Measurements from ENCODE around the gene CREB5.

Gene CREB5

DNA sequence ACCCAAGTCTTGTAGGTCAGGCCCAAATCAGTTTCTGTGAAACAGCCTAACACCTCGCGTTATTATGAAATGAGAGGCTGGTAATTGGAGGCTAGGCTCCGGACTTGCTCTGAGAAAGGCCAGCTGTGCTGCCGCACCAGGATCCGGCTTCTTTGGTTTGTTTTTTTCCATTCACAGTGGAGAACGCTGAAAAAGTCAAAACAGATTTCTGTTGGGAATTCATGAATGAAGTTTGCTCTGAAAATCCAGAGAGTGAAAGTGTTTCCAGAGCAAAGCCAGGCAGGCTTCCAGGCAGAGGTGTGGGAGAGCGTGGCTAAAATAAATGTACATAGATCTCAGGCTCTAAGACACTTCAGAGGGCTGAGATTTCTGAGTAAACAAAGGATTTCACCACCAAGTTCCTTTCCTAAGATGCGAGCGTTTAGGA, 305.8 kb downstream of the CREB5 start:
- DNase-seq (ENCODE audit: insufficient read length, low spot score), result no peak
- TF ChIP-seq CTCF (IDR thresholded peaks at IDR 0.05; ENCODE audit: insufficient read depth, missing control alignments), result no peak
- no peak for FAIRE-seq

DNA sequence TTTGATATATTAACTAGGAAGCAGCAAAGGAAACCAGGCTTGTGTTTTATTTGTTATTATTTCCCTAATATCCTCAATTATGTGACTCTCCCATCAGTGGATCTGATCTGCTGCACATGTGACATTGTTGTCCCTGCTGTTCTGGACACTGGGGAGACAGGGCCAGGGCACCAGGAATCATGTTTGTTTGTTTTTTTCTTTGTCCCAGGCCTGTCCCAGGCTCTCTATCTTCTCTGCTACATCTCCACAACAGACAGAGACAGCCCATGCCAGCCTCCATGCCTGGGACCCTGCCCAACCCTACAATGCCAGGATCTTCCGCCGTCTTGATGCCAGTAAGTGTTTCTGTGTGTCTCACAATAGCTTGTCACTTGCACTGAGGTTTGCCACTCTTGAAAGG, 306.2 kb downstream of the CREB5 start:
- FAIRE-seq (no peak), DNase-seq (ENCODE audit: insufficient read length, low spot score) (no peak)
- no peak for TF ChIP-seq CTCF (IDR thresholded peaks at IDR 0.05; ENCODE audit: insufficient read depth, missing control alignments)

GRCh38 chr7:28722684-28723083, 310.4 kb downstream of the CREB5 start:
- TF ChIP-seq CTCF (IDR thresholded peaks at IDR 0.05; ENCODE audit: insufficient read depth, missing control alignments), result no peak
- no peak for DNase-seq (ENCODE audit: insufficient read length, low spot score)
- FAIRE-seq, result no peak

DNA sequence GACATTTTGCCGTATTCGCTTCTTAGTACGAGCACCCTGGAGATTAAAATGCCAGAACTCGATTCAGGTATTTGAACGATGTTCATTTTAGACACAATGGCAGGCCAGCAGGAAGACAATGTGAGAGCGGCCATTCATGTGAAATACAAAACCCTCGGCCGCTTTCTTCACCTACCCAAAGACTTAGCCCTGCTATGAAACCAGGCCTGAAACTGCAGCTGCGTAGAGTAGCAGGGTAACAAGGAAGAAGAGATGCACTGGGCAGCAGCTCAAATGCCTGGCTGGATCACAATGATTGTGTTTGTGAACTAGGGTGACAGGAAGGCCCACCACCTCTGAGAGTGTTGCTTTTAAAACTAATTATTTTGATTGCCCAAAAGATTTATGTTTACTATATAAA, 311.0 kb downstream of the CREB5 start:
- no peak for TF ChIP-seq CTCF (IDR thresholded peaks at IDR 0.05; ENCODE audit: insufficient read depth, missing control alignments)
- FAIRE-seq (no peak), DNase-seq (ENCODE audit: insufficient read length, low spot score) (no peak)

DNA sequence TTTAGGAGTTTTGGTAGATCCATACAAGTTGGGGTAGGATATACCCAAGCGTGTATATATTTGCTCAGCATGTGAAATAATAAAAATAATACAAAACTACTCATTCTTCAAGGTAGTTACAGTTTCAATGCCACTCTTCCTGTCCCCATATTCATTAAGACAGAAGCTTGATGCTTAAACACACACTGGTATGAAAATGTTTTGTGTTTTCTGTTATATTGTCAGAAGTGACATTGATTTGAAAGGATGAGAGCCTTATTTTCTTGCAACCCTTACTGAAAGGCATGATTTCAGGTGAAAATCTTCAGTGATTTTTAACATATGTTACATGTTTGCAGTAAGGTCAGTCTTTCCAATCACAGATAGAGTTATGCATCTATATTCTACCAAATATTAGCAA, 312.2 kb downstream of the CREB5 start:
- FAIRE-seq (no peak), DNase-seq (ENCODE audit: insufficient read length, low spot score) (no peak)
- no peak for TF ChIP-seq CTCF (IDR thresholded peaks at IDR 0.05; ENCODE audit: insufficient read depth, missing control alignments)

DNA sequence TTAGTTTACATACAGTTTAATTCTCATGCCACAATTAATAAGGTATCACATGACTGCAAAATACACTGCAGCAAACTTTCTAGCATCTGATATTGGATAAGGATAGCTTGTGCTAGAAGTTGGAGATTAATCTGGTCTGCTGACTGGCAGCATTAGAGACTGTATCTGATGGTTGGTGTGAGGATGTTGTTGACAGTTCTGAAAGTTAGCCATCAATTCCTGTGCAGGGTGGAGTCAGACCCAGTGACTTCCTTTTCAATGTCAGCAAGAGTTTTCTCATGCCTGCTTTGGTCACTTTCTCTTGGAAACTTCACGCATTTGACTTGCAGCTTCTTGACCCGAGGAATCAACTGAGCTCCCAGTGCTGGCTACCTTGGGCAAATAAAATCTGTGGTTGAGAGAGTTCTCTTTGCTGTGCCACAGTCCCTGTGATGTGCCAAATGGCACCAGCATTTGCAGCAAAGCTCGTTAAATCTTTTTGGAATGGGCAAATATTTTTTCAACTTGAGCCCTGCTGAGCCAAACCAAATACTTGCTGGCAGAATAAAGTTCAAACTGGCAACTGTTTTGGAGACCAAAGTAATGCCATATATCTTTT, 312.8 kb downstream of the CREB5 start:
- DNase-seq (ENCODE audit: insufficient read length, low spot score) (no peak), FAIRE-seq (no peak)
- TF ChIP-seq CTCF (IDR thresholded peaks at IDR 0.05; ENCODE audit: insufficient read depth, missing control alignments), result no peak

DNA sequence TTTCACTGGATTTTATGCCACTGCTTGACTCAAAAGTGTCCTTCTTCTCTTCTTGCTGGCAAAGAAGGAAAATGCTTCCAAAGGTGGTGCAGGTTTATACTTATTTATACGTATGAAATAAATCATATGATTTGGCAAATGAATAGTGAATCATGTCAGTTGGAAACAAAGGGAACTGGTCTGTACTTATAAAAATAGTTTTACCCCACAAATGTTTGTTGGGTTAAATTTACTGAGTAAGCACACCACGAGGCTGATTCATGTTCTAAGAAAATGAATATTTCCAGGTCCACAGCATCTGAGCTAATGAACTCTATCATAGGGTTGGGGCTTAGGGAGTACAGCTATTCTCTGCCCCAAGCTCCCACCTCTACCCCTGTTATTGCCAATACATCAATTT, 313.6 kb downstream of the CREB5 start:
- FAIRE-seq (no peak), DNase-seq (ENCODE audit: insufficient read length, low spot score) (no peak)
- TF ChIP-seq CTCF (IDR thresholded peaks at IDR 0.05; ENCODE audit: insufficient read depth, missing control alignments), result no peak

All from D721Med (cell line).